SK-N-MC (cell line): ENCODE results near the gene PPP4R1.

ENCODE experiments used
- EZH2 ChIP-seq: fragments of 200-600 bp; sonication (generic); IDR thresholded peaks from one replicate; pipeline ENCODE4 v1.6.1; 2017; ENCODE audit warnings: antibody characterized with exemption
- POLR2AphosphoS5 ChIP-seq: IDR thresholded peaks from 2 replicates; pipeline ENCODE4 v1.6.1; 2012; ENCODE audit warnings: mild to moderate bottlenecking, low read depth, low read length, borderline replicate concordance

GRCh38 chr18:9565407-9565806 is 49.0 kb downstream of the PPP4R1 start:
- no peak for TF ChIP-seq POLR2AphosphoS5
- no peak for TF ChIP-seq EZH2
